Camera-type eye (tissue), 1 donor: ENCODE results near the gene PLAGL1. TPM values are rescaled to one million over a fixed set of nuclear protein-coding genes. Genes with fewer than 3 reads are reported as not detected.

Source experiments
- total RNA-seq: library from RNA; depleted of rRNA; stranded (reverse); fragments of >200 nt; gene quantifications from one replicate; pipeline ENCODE4 v1.2.3, GENCODE V29; 2014

The PLAGL1 gene
- 61.9 TPM for total RNA-seq

GRCh38 chr6:144008120-144008811 lies at the start of gene PLAGL1:
Gene PLAGL1, minus strand, starts transcription at chr6:144008259. Its CDS starts 60,123 bp downstream, at chr6:143948136.

Other genes starting within 250 kb of the PLAGL1 start
- 15.0 TPM for gene LTV1, start 164.9 kb downstream of the PLAGL1 start, total RNA-seq
- not detected for gene ZC2HC1B, start 143.8 kb downstream of the PLAGL1 start, total RNA-seq
- gene SF3B5, start 87.3 kb upstream of the PLAGL1 start, total RNA-seq, result 53.1 TPM
- 2.2 TPM for gene STX11, start 142.3 kb upstream of the PLAGL1 start, total RNA-seq